PC-9 (cell line): ENCODE results near the gene SLCO4C1. TPM values are rescaled to one million over a fixed set of nuclear protein-coding genes. Genes with fewer than 3 reads are reported as not detected.

Source experiments
- BruUV-seq: library from RNA; stranded (reverse); fragments of 400-500 nt; replicated peaks from 2 replicates; lab custom pipeline; 2021; lab: Mats Ljungman, UMichigan
- CTCF ChIA-PET: fragments of 300-600 bp; sonication (Branson Sonifier 250); formaldehyde crosslinking; loops from one replicate; lab custom pipeline; 2022; ENCODE audit warnings: antibody characterized with exemption; lab: Charles Lee
- POLR2A ChIA-PET: fragments of 300-600 bp; sonication (Branson Sonifier 250); formaldehyde crosslinking; loops from one replicate; lab custom pipeline; 2022; ENCODE audit warnings: antibody characterized with exemption; ENCODE audit not compliant: unreplicated experiment; lab: Charles Lee
- DNase-seq, 2 experiments: peaks; one replicate each; pipeline versions ENCODE4 v3.0.0 to v3.0.0-alpha.2; 2015 to 2022; ENCODE audit warnings: mixed read lengths in 1 of 2
- H2AFZ ChIP-seq: fragments of 200-600 bp; sonication (generic); 2 replicates; pipeline ENCODE4 v1.8.1; 2017; ENCODE audit warnings: antibody characterized with exemption
- H3F3A ChIP-seq: fragments of 200-600 bp; sonication (generic); 2 replicates; pipeline ENCODE4 v1.8.1; 2017; ENCODE audit warnings: antibody characterized with exemption, mild to moderate bottlenecking, low read depth; ENCODE audit not compliant: insufficient read depth
- H3K27ac ChIP-seq: fragments of 200-600 bp; sonication (generic); 2 replicates; pipeline ENCODE4 v1.6.1; 2016; ENCODE audit warnings: mixed run types
- H3K27me3 ChIP-seq: fragments of 200-600 bp; sonication (generic); 2 replicates; pipeline ENCODE4 v1.6.1; 2016; ENCODE audit warnings: low read depth, mixed run types; ENCODE audit not compliant: insufficient read depth
- H3K36me3 ChIP-seq: fragments of 200-600 bp; sonication (generic); 2 replicates; pipeline ENCODE4 v1.6.1; 2016; ENCODE audit warnings: low read depth, mixed run types
- H3K4me1 ChIP-seq: fragments of 200-600 bp; sonication (generic); replicated peaks from 2 replicates; pipeline ENCODE4 v1.6.1; 2016; ENCODE audit warnings: mixed run types; ENCODE audit not compliant: insufficient read depth
- H3K4me2 ChIP-seq: fragments of 200-600 bp; sonication (generic); 2 replicates; pipeline ENCODE4 v1.6.1; 2017; ENCODE audit warnings: mixed run types
- H3K4me3 ChIP-seq: fragments of 200-600 bp; sonication (generic); 2 replicates; pipeline ENCODE4 v1.6.1; 2016; ENCODE audit warnings: mixed run types
- H3K79me2 ChIP-seq: fragments of 200-600 bp; sonication (generic); 2 replicates; pipeline ENCODE4 v1.6.1; 2017; ENCODE audit warnings: low read depth, mixed run types
- H3K9me2 ChIP-seq: fragments of 200-600 bp; sonication (generic); 2 replicates; pipeline ENCODE4 v1.8.1; 2017; ENCODE audit warnings: mild to moderate bottlenecking; ENCODE audit not compliant: insufficient read depth
- H3K9me3 ChIP-seq: fragments of 200-600 bp; sonication (generic); 2 replicates; pipeline ENCODE4 v1.8.1; 2016; ENCODE audit warnings: low read depth; ENCODE audit not compliant: insufficient read depth
- H4K20me1 ChIP-seq: fragments of 200-600 bp; sonication (generic); 2 replicates; pipeline ENCODE4 v1.8.1; 2017; ENCODE audit not compliant: insufficient read depth
- CTCF ChIP-seq: fragments of 200-600 bp; sonication (generic); conservative IDR thresholded peaks from 2 replicates; pipeline ENCODE4 v1.6.1; 2017; ENCODE audit warnings: mixed run types, antibody characterized with exemption, mild to moderate bottlenecking, moderate library complexity
- EZH2 ChIP-seq: fragments of 200-600 bp; sonication (generic); IDR thresholded peaks from 2 replicates; pipeline ENCODE4 v1.8.0; 2017; ENCODE audit warnings: antibody characterized with exemption, low read depth
- intact Hi-C: fragments of 100-400 bp; cut with micrococcal nuclease; formaldehyde crosslinking; loops from one replicate; pipeline ENCODE4 v1.10.0; 2022; ENCODE audit not compliant: unreplicated experiment
- total RNA-seq: library from RNA; stranded (reverse); gene quantifications from 2 replicates; pipeline ENCODE4 v1.2.3, GENCODE V29; 2021

The SLCO4C1 gene
- total RNA-seq, 1 experiment from 2014 or later = 2.5 TPM

GRCh38 chr5:102278231-102278630 lies 17.9 kb downstream of the SLCO4C1 start:
- no peak for DNase-seq
- H3K27ac ChIP-seq = no peak overlapping the region
- TF ChIP-seq EZH2 (no peak), CTCF (no peak)
- H3K36me3 ChIP-seq = no peaks in the 10 kb centered on the region
- BruUV-seq = no TSS peak
- H3F3A ChIP-seq = no peaks in the 10 kb centered on the region
- H4K20me1 ChIP-seq = no peaks in the 10 kb centered on the region
- no peaks in the 10 kb centered on the region for H3K9me3 ChIP-seq
- no peak overlapping the region for H3K4me2 ChIP-seq
- no peak overlapping the region for H3K4me3 ChIP-seq
- no peaks in the 10 kb centered on the region for H3K79me2 ChIP-seq
- no peaks in the 10 kb centered on the region for H3K27me3 ChIP-seq
- H3K4me1 ChIP-seq = no peaks in the 10 kb centered on the region
- no peaks in the 10 kb centered on the region; the same call in 1 of the 2 replicates for H3K9me2 ChIP-seq
- intact Hi-C loops = no loop called here
- no peak overlapping the region for H2AFZ ChIP-seq
- POLR2A ChIA-PET = no interaction called here
- CTCF ChIA-PET = no interaction called here

- POLR2A ChIA-PET = no interaction called here
- Histone ChIP-seq H3K79me2 (no peaks in the 10 kb centered on the region), H3F3A (no peaks in the 10 kb centered on the region), H3K36me3 (no peaks in the 10 kb centered on the region), H4K20me1 (no peaks in the 10 kb centered on the region), H3K4me1 (no peaks in the 10 kb centered on the region), H3K9me2 (no peaks in the 10 kb centered on the region; the same call in 1 of the 2 replicates), H3K9me3 (no peaks in the 10 kb centered on the region), H3K4me3 (no peak overlapping the region), H3K27me3 (no peaks in the 10 kb centered on the region), H3K27ac (no peak overlapping the region), H2AFZ (no peak overlapping the region), H3K4me2 (no peak overlapping the region)
- no TSS peak for BruUV-seq
- CTCF ChIA-PET = no interaction called here
- DNase-seq = no peak
- no peak for TF ChIP-seq EZH2
- no peak for TF ChIP-seq CTCF
- intact Hi-C loops = no loop called here
Measured at GRCh38 chr5:102277144-102277543, 18.9 kb downstream of the SLCO4C1 start.

- CTCF ChIA-PET = no interaction called here
- H3K79me2 ChIP-seq = no peaks in the 10 kb centered on the region
Measured at GRCh38 chr5:102271759-102272158, 24.3 kb downstream of the SLCO4C1 start.

More at GRCh38 chr5:102271759-102272158, 24.3 kb downstream of the SLCO4C1 start:
- H3K9me3 ChIP-seq = no peaks in the 10 kb centered on the region
- H3K27me3 ChIP-seq = no peaks in the 10 kb centered on the region
- no peak overlapping the region for H3K27ac ChIP-seq
- H3K36me3 ChIP-seq = no peaks in the 10 kb centered on the region
- no peak overlapping the region for H3K4me2 ChIP-seq
- BruUV-seq = no TSS peak
- H3K9me2 ChIP-seq = no peaks in the 10 kb centered on the region
- POLR2A ChIA-PET = no interaction called here
- intact Hi-C loops = no loop called here
- no peak overlapping the region for H3K4me3 ChIP-seq
- H2AFZ ChIP-seq = no peak overlapping the region
- TF ChIP-seq EZH2 (no peak), CTCF (no peak)
- no peaks in the 10 kb centered on the region for H3F3A ChIP-seq
- H4K20me1 ChIP-seq = no peaks in the 10 kb centered on the region
- no peak for DNase-seq
- no peaks in the 10 kb centered on the region for H3K4me1 ChIP-seq
